ENCODE measurements around the gene GSTO2.

GSTO2 gene

DNA sequence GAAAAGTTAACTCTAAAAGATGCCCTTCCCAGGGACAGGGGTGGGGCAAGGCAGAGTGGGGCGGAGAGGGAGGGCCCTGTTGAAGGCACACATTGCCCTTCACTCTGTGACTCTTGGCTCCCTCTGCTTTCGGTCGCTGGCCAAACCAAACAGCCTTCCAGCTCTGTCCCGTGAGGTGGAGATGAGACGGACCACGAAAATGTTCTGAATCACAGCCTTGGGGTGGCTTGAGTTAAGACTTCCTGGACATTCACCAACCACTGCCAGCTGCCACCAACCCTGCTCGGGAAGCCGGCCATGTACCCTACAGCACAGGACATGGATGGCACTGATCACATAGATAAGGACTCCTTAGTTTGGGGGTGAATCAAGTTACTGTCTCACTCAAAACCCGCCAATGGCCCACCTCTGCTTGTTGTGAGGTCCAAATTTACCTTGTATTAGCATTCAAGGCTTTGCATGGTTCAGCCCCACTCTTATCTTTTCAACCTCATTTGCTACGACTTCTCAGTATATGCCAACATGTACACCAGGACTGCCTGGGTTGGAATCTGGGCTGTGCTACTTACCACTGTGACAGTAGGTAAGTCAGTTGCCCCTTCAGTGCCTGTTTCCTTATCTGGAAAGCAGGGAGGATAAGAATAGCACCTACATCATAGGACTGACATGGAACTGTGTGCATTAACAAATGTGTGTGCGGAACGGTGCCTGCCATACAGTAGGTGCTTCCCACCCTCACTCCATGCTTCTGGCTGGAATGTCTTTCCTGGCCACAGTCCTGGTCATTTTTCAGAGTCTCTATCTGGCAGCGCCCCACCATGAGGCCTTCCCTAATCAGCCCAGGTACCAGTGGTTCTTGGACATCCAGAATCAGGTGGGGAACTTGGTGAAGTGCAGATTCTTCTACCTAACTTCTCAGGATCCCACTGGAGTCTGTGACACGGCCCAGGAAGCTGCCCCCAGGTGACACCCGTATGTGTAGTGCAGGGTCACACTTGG, 41.3 kb downstream of the GSTO2 start:
- DNase-seq, result no peak

DNA sequence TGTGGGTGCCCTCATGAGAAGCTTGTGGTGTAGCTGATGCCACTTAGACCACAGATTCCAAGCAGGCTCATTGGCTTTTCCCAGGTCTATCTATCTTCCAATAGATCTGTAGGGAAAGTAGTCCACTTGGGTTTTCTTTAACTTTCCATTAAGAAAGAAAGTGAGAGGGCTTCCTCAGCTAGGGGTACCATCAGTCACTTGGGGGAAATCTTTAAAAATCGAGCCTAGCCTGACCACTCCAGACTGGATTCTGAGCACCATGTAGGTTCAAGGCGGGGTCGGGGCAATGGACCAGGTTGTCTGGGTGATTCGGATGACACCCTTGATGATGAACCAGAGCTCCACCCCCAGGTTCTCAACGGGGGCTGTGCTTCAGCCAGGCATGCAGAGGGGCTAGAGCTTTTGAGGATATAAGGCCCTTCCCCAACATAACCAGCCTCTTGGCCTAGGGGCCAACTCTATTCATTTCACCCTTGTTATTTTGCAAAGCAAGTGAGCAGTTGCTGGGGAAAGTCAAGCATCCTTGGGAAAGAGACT, 42.3 kb downstream of the GSTO2 start:
- no peak for DNase-seq

DNA sequence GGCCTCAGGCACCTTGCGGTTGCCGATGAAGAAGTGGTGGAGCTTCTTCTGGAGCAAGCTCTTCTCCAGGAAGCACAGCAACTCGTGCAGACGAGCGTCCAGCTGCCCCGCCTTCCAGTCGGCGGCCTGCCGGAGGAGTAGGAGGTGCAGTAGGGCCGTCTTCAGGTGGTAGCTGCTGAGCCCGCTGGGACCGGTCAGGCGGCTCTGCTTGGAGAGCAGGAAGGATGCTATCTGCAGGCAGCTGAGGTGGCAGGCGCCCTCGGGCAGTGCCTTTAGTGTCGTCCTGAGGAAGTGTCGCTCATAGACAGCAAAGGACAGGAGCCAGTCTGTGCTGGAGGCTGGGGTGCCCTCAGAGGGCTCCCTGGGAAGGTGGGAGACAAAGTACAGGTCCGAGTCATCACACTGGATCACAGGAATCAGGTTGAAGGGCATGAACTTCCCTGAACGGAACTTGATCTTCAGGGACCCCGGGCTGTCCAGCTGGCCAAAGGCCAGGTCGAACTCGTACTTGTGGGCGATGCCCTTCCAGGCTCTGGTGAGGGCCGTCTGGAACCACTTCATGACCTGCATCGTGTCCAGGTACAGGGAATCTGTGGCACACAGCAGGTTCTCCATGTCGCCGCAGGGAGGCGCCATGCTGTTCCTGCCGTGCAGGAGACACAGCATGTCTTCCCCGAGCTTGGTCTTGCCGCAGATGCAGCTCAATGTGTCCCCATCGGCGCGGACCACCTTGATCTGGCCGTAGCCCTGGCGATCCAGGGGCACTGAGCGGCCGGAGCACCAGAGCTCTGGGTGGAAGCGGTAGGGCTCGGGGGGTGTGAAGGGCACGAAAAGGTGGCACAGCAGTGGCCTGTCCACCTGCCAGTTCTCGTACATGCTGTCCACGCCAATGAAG, 45.9 kb downstream of the GSTO2 start:
- DNase-seq, result no peak

DNA sequence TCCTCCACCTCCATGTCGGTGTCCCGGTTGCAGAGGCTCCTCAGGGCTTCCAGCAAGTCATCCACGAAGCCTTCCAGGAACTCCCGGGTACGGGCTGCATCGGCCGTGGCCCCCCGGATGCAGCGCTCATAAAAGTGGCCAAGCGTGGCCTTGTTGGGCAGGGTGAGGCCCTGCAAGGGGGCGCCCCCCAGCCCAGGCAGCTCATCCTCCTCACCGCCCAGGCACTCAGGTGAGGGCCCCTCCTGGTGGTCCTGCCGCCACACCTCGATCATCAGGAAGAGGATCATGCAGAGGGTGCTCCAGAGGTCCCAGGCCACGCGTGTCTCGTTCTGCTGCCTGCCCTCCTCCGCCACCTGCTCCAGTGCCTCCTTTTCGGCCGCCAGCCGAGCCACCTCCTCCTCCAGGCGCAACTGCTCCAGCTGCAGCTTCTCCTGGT, 46.5 kb downstream of the GSTO2 start:
- no peak for DNase-seq

DNA sequence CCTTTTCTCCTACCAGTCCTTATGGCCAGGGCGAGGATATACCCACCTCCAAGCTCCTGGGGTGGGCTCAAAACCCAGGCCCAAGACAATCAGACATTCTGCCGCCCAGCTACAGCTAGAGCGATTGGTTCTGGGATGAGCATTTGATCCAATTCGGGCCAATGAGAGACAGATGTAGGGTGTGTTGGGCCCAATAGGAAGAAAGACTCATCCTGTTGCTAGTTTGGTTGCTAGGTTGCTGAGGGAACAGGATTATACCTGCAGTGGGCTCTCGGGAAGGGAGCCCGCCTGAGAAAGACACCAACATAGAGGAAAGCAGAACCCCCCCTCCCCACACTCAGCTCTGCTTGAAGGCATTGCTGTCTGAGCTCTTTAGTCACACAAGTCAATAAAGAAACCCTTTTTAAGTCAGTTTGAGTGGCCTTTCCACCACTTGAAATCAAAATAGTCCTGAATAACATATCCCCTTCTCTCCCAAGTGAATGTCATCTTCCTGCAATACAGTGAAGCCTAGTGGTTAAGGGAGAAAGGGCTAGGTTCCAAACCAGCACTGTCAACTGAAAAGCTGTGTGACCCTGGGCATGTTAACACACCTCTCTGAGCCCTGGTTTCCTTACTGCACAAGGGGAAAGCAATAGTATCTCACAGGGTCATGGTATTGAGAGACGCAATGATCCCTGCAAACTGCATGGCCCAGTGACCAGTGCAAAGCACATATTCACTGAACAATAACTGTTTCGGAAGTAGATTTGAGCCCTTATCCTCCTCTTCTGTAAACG, 47.5 kb downstream of the GSTO2 start:
- DNase-seq, result no peak

DNA sequence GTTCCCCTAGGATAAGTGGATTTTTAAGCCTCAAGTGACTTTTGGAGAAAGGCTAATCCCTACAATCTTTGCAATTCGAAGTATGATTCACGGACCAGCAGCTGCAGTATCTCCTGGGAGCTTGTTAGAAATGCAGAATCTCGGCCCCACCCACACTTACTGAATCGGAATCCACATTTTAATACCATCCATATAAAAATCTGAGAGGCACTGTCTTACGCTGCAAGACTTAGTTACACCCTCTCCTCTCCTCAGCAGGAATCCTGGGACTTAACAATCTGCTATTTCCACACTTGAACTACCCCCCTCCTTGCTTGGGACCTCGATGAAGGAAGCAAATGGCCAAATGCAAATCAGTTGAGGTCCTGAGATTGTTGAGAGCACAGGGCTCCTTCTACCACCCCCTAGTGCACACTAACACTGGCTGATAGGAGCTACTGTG, 48.3 kb downstream of the GSTO2 start:
- DNase-seq, result no peak

DNA sequence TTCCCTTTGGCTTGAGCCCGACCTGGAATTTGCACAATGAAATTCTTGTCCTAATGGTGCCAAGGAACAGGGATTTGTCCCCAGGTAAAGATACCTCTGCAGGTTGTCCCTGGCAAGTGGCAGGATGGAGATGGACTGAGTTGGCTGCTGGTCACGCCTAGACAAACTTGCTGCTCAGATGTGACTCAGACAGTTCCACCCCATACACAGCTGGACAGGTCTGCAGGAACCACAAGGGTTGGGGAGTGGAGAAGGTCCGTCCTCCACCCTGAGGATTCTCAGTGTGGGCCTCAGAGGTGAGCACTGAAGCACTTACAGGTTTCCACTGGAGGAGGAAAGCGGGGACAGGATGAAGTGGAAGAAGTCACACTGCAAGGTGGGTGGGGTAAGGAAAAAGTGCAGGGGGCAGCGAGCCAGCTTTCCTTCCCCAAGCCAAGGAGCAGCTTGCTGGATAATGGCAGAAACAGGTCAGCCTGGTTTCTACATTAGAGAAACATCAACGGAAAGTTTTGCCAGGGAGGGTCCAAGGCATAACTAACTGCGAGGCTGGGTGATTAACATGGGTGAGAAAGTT, 48.8 kb downstream of the GSTO2 start:
- DNase-seq, result no peak

DNA sequence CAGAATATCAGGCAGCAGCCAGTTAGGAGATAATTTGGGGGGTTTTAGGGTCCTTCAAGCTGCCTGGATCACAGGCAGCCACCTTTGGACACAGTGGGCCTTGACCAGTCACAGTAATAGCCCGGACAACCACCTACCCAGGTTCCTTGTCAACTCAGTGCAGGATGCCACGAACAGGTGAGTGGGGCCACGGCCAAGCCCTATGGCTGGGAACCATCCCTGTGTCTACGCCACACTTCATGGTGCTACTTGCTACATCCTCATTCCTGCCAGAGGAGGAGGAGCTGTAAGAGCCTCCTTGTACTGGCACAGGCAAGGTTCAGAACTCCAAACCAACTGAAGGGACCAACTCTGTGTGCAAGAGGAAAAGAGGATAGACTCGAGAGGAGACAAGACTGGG, 49.3 kb downstream of the GSTO2 start:
- no peak for DNase-seq

DNA sequence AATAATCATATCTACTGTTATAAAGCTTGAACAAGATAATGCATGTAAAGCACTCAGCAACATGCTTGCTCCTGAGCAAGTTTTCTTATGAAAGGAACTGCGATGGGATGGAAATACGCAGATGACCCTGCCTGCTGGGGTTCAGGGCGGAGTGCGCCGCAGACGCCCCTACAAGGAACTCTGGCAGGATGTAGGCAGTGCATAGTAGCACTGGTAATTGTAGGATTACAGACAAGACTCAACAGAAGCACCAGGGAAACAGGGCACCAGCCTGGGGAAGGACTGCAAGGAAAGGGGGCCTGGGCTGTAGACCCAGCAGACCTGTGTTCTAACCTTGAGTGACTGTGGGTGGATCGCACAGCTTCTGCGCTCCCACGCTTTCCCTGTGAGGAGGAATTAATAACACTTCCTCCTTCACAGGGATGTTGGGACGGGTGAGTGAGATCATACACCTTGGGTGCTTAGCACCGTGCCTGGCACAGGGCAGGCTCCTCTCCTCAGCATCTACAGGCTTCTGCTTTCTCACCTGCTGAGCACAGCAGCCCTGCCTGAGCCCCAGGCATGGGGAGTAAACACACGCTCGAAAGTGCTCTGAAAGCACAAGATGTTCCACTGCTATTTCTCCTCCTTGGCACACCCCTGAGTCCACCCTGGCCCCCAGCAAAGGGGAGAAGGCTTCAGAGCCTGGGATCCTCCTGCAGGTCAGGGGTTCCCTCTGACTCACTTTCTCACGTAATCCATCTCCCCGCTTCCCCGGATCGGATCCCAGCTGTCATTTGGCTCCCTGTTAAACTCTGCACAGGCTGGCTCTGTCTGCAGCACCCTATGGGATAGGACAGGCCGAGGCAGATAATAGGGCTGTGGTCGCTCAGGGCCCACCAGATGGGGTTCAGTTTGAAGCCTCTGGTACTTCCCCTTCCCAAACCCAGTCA, 50.1 kb downstream of the GSTO2 start:
- DNase-seq, result no peak

DNA sequence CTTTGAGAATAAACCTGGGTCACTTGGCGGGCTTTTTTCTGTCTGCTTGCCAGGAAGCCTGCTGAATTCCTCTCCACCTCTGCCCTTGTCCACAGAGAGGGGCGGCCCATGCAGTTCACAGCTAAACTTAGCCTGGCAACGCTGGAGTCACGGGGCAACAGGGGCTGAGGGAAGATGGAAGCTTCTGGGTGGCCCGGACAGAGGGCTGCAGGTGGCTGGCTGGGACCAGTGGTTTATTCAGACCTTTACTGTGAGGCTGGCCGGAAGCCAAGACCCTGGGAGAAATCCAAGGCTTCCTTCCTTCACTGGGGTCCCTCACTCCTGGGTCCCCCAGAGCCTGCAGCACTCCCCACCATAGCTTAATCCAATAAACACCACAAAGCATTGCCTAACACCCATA, 52.2 kb downstream of the GSTO2 start:
- no peak for DNase-seq

DNA sequence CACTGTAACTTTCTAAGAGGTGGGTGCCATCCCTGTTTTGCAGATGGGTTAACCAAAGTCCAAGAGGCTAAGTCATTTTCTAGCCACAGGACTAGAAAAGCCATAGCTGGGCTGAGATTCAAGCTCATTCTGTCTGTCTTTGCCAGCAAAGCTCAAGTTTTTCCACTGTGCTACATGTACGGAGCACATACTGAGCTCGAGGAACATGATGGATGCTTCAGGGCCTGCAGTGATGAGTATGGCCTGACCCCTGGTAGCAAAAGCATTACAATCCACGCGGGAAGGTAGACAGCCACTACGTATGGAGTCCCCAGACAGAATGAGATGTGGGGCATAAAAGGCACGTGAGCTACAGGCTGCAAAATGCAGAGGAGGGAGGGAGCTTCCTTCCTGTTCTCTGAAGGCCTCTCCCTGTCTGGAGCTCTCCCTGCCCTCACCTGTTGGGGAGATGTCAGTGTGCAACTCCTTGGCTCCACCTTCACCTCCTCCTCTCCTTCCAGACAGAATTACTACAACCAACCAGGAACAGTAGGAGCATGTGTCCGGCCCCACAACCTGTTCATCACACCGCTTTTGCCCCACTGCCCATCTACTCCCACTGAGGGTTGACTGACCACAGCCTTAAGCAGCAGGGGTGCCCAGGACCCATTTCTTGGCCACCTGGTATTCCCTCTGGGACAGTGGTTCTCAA, 52.9 kb downstream of the GSTO2 start:
- DNase-seq, result no peak

DNA sequence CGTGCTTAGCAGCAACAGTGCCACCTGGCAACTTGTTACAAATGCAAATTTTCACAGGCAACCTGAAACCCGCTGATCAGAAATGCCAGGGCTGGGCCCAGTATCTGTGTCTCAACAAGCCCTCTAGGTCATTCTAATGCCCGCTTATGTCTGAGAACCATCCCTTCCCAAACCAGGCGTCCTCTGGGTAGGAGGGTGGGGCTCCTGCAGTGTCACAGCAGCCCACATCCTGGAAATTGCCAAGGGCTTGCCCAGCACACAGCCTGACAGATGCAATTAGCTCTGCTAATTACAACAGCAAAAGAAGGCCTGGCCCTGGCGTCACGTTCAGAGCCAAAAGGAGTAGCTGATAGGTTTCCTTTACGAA, 53.4 kb downstream of the GSTO2 start:
- no peak for DNase-seq

DNA sequence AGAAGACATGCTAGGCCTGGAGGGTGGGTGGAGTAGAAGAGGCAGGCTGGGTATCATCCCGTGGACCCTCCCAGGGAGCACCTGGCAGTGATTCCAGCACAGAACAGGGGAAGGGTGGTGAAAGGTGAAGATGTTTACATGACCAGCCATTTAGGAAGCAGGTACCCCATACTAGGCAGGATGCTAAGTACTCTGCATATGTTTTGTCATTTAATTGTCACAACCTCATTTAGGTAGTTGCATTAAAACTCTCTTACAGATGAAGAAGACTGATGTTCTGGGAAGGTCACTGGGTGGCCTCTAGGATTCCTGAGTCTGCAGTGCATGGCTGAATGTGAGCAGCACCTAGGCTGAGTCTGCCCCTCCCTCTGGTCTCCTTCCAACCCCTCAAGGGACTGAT, 54.1 kb downstream of the GSTO2 start:
- no peak for DNase-seq

DNA sequence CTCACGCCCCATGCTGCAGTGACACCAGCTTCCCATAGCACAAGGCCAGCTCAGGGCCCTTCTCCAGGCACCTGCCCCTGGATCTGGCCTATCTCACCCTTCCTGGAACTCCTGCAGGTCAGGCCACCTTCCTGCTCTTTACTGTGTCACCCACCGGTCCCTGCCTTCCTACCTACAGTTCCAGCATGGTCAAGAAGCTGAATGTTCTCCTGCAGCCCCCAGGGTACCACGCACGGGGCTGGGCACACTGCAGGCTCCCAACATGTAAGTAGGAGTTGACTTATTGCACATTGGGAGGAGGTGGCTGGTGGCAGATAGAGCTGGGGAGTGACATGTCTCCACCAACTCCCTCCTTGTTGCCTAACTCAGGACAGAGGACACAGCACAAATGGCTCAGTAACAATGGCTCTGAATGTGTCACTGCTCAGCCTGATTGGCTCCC, 54.8 kb downstream of the GSTO2 start:
- DNase-seq, result no peak

DNA sequence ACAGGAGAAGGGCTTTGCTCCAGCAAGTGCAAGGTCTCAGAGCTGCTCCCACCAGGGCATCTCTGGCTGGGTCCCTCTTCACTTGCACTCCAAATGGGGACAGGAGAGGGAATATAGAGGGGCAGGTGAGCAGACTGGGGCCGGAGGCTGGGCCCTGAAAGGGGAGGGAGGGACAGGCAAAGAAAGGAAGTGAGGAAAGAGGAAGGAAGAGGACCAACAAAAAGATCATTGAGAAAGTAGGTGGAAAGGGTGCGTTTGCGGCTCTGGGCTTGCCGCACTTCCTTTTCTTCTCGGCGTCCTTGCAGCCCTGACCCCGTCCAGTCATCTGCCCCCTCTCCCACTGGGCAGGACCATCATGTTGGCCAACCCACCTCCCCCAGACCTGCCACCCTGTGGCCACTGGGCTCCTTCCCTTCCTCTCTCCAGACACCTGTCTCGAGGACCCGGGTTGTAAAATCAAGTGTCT, 55.3 kb downstream of the GSTO2 start:
- DNase-seq, result peak in 1 of 2 donors; percentile 15

DNA sequence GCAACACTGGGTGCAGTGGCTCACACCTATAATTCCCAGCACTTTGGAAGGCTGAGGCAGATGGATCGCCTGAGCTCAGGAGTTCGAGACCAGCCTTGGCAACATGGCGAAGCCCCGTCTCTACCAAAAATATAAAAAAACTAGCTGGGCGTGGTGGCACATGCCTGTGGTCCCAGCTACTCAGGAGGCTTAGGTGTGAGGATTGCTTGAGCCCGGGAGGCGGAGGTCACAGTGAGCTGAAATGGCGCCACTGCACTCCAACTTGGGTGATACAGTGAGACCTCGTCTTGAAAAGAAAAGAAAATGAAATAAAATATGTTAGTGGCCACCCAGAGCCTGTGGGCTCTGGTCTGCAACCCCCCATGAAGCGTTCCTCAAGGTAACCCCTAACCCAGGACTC, 55.9 kb downstream of the GSTO2 start:
- no peak for DNase-seq

DNA sequence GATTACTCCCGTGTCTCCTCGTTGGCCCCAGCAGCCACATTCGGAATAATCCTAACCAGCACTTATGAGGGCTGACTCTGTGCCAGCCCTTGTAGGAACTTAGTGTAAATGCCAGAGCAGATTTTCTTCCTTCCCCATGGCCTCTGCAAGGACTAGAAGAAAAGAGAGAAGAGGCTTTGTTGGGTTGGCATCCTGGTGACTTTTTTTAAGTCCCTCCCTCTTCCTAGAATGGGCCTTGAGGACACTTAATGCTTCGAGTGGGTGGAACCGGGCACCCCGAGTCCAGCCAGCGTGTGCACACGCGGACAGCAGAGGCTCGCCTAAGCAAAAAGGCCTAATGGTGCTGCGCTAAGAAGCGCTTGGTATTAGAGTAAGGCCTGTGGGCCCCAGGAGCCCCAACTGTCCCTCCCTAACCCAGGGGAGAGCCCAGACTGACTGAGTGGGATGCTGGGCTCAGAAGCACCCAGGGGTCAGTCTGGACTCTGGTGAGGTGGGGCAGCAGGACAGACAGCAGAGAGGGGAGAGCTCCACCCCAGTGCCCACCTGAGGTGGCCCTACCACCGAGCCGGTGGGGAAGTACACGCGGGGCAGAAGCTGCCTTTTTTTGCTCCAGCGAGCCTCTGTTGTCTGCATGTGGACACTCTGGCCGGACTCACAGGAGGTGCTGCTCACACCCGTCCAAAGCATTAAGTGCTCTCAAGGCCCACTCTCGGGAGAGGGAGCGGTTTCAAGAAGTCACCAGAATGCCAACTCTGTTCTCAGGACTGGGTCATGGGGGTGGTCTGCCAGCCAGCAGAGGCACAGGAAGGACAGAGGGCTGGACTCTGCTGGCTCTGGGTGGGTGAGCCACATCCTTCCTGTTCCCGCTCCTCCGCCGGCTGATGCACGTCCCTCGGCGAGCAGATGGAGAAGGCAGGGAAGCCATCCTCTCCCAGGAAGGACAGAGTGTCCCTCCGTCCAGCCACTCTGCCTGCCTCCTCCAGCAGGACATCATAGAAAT, 56.8 kb downstream of the GSTO2 start:
- DNase-seq, result peak in 1 of 2 donors; percentile 18

DNA sequence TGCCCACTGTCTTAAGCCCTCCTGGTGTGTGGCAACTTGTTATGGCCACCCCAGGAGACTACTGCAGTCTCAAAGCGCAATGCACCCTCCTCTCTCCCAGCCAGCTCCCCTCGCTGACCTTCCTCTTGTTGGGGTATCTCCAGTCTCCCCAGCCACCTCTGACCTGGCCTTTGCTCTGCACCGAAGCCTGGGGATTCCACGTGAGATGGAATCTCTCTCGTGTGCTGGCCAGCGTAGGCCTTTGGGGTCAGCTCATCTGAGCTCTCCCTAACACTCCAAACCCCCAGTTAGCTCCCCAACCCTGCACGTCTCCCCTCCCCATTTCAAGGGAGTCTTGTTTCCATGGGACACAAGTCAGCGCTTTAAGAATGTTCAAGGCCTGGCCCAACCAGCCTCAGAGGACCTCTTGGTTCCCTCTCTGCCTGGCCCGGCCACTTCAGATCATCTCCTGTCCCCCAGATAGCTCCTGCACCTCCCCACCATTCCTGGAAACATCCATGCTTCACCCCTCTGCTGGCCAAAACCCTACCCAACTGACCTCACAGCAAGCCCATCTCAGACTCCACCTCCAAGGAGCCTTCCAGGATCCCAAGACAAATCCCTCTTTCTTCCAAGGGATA, 58.1 kb downstream of the GSTO2 start:
- DNase-seq, result no peak
